Activated T-cell treated with anti-CD3 and anti-CD28 coated beads, Interleukin-2, amount 50 U/mL, for 1 hour (primary cell): ENCODE results near the gene TSPAN31.

Experiments used
- DNase-seq: peaks from one replicate; pipeline ENCODE4 v3.0.0-alpha.2; 2020

TSPAN31 gene

DNA sequence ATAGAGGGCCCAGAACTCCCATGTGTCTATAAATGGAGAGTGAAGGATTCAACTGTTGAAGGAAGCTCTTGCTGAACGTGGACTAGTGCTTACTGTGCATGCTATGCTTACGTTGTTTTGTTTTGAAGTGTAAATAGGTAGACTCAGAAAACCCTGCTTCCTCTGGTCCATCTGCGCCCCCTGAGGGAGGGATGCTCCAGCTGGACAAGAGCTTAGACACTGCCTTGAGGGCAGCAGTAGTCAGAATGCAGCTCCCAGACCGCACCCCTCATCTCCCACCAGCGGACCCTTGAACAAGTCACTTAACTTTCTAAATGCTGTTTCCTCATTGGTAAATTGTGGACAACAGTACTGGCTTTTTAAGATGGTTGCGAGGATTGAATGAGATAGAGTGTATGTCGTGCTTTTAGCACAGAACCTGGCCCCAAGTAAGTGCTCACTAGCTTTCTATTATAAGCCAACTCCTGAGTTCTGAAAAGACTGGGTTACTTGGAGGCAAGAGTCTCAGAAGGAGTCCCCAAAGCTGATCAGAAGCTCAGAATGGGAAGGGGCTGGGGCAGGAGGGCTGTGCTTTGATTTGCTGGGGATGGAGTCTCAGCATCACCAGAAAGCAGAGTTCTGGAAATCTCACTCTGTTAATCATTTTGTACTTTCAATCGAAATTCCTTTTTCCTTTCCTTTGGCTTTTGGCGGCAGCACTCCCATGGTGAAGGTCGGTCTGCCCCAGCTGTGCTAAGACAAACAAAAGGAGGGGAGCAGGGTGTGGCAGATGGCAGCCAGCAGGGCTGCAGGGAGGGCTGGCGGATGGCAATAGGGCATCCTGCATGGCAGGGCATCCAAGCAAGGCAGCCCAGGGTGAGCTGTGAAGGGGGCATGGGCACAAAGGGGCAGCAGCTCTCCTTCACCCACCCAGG lies 21.9 kb upstream of the TSPAN31 start:
- no peak for DNase-seq

DNA sequence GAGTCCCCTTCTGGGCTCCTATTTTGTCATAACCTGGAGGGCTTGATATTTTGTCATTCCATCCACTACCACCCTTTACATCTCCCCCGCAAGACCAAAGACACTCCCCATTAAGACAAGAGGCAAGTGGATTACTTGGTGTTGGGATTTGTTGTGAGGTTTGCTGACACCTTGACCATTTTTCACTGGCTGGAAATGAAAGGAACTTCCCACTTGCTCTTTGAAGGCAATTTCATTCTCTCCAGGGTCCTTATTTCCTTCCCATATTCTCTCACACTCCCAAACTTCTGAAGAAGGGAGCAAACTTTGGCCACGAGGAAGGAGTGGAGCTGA lies 21.2 kb upstream of the TSPAN31 start:
- no peak for DNase-seq

DNA sequence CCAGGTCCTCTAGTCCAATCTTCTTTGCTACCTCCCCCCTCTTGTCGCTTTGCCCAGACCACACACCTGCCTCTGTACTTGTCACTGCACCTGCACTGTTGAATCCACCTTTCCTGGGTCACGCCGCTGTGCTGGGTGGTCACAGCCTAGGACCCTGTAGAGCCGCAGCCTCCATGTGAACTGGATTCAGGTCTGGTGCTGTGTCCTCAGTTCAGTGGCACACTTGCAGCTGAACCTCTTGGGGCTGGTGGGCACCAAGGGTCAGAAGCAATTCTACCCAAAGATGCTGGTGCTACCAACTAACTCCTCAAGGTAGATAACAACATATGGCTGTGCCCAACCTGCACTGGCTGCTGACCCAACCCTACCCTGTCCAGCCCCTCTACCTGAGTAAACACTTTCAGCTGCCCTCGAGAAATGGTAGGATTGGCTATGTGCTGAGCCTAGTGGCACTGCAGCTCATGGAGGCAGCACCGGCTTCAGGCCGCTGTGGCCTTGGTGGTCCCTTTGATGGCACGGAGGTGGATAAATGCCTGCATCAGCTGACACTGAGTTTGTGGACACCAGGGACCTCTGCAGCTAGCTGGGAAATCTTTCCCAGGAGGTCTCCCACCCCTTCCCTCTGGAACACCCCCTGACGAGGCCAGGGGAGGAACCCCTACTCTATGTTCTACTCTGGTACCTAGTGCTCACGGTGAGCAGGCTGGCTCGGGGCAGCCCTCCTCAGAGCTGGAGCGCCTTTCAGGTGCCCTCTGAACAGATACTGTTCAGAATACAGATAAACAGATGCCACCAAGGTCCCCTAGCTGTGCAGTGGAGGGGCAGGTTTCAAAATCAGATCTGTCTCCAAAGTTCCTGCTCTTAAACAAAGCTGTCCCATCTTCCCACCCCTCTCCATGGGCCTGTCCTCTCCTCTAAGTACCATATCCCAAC lies 20.6 kb upstream of the TSPAN31 start:
- DNase-seq: no peak

DNA sequence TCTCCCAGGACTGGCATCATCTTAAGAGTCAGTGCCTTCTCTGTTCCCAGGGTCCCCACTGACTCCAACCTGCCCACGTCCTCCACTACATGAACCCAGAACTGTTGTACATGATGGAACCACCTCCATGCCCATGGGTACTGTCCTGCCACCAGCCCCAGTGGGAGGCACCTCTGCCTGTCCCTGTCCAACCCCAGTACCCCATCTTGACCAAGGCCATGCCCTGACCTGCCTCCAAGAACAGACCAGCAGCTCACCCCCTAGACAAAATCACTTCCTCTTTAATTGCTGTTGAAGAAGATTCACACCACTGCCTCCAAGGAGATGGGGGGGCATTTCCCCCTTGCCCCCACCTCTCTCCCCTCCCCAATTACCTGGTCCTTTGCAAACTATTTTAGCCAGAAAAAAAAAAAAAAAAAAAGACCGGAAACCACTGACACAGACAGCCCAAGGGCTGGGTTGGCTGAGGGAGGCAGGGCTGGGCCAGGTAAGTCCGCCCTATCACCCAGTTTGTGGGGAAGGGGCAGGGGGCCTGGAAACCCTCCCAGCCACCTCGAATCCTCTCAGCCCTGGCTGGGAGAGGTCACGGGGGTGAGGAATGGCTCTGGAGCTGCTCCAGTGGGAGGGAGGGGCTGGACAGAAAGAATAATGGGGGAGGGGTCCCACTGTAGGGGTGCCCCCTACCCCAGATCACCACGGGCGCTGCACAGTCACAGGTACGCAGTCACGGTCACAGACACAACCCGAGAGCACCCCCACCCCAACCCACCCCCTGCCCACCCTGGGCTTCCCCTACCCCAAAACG lies 19.7 kb upstream of the TSPAN31 start:
- no peak for DNase-seq

DNA sequence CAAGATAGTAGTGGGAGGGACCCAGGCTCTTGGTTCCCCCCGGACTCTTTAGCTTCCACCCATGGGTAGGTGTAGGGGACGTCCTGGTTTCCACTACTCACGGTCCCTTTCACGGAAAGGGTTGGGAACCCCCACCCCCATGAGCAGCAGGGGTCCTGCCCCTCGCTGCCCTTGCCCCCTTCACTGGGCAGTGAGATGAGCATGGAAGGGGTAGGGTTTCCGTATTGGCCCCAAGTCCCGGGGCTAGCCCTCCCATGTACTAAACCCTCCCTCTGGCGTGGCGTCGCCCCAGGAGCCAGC lies 19.0 kb upstream of the TSPAN31 start:
- no peak for DNase-seq

DNA sequence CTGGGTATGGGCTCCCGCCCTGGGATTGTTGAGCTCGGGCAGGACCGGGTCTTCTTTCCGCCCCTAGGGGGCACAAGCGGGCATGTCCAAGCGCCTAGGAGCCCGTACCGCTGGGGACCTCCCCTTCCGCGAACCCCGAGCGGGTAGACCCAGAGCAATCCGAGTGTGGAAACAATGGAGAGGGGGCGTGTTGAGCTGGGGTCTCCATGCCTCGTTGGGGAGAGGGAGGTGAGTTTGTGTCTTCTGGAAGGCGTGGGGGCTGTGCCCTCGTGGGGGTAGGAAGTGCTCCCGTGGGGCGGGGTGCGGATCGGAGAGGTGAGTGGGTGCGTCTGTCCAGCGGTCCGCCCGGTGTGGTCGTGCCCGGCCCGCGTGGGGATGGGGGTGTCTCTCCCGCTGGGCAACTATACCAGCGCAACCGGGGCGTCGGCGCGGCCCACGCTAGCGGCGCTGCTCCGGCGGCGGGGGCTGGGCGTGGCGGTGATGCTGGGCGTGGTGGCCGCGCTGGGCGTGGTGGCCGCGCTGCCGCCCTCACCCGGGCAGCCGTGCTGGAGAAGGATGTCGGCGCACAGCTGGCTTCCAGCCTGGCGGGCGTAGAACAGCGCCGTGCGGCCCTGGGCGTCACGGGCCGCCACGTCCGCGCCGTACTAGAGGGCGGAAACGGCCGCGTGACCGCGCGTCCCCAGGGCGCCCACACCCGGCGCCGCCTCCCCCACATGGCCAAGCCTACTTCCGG lies 18.5 kb upstream of the TSPAN31 start:
- no peak for DNase-seq

DNA sequence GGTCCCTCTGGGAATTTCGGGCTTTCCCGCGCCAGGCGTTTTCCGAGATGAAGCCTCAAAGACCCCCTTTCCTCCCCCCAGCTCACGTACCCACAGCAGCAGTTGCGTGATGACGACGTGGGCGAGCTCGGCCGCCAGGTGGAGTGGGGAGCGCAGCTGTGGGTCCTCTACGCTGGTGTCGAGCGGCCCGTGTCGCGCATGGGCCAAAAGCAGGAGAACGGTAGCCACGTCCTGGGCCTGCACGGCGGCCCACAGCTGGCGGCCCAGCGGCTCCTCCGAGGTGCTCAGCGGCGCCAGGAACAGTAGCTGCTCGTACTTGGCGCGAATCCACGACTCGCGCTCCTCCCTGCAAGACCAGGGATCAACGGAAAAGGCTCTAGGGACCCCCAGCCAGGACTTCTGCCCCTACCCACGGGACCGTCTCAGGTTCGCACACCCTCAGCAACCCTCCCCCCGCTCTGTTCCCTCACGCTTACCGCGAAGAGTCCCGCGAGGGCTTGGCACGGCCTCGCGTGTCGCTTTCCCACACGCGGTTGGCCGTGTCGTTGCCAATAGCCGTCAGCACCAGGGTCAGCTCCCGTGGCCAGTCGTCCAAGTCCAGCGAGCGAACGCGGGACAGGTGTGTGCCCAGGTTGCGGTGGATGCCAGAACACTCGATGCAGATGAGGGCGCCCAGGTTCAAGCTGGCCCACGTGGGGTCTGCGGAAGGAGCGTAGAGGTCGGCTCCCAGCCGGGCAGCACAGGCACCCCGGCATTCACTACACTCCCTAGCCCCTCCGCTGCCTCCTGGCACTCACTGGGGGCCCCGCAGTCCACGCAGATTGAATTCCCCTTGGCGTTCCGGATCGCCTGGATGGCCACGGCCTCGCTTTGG lies 17.7 kb upstream of the TSPAN31 start:
- DNase-seq: no peak

DNA sequence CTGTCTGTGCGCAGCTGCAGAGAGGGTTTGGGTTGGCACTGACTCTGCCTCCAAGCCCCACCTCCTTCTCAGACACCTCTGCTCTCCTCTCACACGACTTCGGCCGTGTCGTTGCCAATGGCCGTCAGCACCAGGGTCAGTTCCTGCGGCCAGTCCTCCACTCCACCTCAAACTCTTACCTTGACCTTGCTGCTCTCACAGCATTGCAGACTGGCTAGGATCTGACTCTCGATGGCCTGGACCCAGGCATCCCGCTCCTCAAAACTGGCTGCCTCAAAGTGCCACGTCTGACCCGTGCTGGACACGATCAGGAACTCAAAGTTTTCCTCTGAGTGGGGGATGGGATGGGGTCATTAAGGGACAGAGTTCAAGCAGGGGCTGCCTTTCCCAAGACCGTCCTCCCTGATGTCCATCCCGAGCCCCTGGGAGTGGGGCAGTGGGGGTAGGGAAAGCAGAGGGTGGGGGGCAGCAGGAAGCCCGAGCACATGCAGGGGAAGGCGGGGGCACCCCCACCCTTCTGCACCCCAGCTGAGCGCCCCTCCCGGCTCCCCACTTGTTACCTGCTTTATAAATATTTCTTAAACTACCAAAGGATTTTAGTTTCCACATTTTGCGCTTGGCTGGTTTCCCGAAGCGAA lies 17.0 kb upstream of the TSPAN31 start:
- DNase-seq: no peak

DNA sequence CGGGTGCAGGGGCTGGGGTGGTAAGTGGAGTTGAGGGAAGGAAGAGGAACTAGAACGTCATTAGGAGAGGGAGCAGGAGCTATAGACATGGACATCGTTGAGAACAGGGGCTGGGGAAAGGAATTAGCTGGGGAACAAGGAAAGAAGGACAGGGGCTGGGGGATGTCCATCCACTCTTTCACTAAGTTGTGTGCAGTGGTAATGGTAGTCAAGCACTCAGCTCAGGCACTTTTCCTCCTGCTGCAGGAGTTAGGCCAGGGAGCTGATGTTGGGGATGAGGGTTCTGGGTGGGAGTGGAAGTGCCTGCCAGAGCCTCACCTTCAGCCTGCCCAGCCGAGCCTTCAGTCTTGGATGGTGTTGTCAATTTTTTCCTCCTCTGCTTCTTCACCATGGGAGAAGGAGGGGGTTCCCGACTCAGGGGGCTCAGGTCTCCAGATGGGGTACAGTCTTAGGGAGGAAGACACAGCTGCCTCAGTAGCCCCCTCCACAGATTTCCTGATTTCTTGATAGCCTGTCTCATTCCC lies 15.5 kb upstream of the TSPAN31 start:
- no peak for DNase-seq

DNA sequence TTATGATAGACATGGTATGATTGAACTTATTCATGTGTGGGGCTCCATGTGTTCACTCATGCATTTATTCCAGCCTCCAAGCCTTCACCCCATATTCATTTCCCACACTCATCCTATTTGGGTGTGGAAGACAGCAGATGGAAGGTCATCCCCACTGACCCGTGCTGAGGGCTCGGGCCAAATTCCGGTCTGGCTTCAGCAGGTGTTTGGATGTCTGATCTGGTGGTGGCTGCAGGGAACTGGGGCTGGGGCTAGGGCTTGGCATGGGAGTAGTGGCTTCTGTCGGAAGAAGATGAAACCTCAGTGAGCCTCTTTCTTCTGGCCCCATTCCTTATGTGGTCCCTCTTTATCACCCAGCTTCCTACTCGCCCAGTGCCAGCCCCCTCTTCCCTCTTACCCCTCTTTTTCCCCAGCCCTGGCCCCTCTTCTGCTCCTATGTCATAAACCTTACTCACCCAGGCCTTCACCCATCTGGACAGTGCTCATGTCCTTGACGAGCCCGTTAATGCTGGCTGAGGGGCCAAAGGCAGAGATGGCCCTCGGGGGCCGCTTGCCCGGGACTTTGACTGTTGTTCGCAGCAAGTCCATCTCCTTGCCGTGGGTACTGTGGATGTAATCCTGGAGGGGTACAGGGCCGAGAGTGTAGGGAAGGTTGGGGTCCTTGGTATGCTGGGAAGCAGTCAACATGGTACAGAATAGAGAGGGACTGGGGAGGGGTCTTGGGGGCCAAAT lies 14.3 kb upstream of the TSPAN31 start:
- no peak for DNase-seq

DNA sequence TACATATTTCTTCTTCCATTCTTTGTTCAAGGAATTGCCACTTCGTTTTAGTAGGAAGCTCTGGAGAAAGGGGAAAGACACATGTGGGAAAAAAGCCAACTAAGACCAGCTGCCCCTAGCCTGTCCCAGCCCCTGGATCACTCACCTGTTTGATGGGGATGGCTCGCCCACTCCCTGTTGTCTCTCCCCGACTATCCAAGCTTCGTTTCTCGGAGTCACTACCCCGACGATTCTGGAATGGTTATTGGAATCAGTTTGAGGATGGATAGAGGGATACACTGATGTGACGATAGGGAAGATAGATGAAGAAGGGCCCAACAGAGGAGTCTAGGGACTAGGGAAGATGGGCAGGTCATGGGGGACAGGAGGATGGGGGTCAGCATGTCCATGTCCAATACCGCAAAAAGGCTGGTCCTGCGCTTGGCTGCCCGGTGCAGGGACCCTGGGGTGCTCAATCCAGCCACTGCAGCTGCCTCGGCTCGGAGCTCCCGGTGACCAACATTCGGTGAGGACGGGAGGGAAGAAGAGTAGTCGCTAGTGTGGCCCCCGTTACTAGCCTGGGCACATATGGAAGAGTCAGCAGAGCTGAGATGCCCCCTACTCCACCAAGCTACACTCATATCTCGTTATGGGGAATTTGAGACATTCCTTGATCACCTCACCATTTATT lies 13.3 kb upstream of the TSPAN31 start:
- no peak for DNase-seq

DNA sequence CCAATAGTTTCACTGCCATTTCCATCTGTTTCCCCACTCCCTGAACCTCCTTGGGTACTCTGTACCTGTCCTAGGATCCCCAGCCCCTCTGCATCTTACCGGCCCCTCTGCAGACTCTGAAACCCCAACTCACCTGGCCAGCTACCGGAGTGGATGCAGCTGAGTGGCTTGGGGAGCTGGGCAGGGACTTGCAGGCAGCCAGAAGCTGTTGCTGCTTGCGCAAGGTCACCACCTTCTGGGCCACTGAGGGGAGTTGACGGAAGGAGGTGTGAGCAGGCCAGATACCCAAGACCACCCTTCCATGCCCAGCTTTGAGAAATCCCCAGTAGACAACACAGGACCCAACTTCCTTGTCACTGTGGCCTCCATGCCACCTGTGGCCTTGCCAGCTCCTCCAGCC lies 12.6 kb upstream of the TSPAN31 start:
- no peak for DNase-seq

DNA sequence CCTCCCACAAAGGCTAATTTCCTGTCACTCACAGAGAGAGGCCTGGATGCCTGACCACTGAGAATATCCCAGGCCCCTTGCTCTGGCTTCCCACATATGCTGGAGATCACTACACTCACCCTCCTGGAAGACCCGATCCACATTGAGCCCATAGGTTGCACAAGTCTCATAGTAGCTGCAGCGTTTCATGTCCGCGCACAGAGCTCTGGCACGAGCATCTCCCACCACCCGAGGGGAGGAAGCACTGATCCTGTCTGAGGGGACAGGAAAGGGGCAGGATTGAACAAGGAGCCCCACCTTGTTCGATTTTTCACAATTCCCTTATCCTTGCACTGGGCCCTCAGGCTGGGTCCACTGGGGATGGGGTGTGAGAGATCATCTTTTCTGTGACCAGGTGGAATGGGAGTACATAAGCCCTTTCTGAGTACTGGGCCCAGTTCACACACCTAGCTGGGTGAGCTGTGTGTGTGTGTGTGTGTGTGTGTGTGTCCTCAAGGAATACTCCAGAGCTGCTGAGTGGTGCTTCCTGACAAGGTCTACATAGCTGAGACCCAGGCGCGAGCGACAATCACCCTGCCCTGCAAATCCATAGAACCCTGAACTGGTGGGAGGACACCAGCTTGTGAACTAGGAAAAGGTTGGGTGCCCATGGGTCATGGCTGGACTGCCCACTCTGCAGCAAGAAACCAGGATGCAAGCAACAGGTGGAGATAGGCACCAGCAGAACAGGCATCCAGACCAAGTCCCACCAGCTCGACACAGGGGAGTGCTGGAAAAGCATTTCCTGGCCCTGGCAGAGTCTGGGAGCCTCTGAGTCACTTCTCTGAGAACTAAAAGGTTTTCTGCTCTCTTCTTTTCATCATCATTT lies 11.9 kb upstream of the TSPAN31 start:
- DNase-seq: no peak

DNA sequence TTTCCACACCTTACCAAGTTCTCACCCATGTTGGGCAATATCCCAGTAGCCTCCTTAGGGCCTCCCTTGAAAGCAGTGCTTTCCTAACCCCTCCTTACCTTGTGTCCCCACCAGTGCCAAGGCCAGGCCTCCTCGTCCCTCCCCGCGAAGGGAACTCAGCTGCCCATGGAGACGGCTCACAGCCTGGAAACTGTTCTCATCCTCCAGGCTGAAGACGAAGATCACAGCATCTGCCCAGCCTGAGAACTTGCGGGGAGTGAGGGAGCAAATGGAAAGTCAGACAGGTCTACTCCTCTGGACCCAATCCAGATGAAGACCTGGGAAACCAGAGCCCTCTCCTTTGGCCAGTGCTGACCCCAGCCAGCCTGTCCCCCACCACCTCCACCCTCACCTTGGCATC lies 10.9 kb upstream of the TSPAN31 start:
- DNase-seq: no peak

DNA sequence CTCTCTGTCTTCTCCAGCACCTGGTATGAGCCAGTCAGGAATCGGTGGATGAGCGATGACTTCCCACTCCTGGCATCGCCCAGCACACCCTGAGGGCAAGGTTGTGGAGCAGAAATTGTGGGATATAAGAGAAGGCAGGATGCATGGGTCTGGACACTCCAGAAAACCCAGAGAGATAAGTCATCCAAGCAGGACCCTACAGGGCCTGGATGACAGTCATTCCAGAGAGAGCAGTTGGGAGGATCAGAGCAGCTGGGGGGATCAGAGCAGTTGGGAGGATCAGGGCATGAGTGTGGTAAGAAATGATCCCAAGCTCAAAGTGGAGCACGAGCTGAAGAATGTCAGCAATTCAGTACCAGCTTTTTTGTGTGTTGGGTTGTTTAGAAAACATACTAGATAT lies 10.2 kb upstream of the TSPAN31 start:
- DNase-seq: no peak

DNA sequence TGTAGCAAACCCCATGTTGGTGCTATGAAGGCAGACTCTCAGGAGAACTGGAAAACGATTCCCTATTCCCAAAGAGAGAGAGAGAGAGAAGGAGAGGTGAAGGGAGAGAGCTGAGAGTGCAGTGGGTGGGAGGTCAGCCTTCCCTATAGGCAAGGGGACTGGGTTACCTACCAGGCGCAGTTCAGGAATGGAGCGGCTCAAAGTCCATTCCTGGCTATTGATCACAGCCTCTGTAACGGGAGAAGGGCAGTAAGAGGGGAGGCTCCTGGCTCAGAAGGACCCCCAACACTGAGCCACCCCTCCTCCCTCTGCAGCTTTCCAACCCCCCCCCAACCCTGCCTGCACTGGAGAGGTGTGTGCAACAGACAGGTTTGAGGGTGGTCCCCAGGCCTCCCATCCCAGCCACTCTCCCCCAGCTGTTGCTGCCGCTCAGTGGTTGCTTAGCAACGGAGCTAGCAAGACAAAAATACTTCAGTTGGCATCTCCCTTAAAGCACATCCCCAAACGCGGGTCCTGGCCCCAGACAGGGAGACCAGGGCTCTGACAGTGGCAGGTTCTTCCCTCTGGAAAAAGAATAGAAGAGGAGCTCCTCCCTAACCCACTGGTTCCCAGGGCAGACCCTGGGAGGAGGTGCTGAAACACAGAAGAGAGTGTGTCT lies 9.5 kb upstream of the TSPAN31 start:
- DNase-seq: no peak

DNA sequence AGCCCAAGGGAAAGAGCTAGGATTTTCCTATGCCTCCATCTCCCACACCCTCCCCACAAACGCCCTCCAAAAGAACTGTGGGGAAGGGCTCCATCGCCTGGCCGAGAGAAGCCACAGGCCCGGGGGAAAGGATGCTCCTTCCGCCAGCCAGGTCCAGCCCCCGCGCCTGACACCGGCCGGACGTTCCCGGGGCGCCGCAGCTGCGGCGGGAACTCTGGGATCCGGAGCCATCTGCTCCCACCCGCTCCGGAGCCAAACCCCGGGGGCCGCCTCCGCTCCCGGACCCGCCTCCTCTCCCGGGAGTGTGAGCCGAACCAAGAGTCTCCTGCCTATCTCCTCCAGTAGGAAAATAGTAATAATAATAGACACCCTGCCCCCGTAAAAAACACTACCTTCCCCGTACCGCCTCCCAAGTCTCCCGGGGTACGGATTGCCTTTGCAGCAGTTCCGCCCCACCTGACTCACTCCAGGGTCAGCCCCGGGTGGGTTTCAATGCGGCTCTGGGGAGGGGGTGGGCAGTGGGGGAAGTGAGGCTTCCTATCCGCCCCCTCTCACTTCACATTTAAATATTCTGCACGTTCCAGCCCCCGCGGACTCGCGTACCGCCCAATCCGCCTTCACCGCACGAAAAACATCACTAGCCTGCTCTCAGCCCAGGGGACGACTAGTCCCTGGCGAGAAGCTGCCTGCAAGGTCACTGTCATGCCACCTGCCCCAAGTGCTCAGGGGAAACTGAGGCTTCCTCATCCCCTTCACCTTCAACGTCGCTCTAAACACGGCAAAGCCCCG lies 8.7 kb upstream of the TSPAN31 start:
- no peak for DNase-seq
